K562 (cell line): ENCODE results near the gene GDF15. TPM values are rescaled to one million over a fixed set of nuclear protein-coding genes. Genes with fewer than 3 reads are reported as not detected.

Experiments used
- FOXO4 ChIP-seq: fragments of 450-650 bp; formaldehyde crosslinking; IDR thresholded peaks from 2 replicates; pipeline ENCODE4 v1.4.0; 2020; ENCODE audit warnings: mild to moderate bottlenecking, moderate library complexity
- GATAD2B ChIP-seq: fragments of 450-650 bp; IDR thresholded peaks from 2 replicates; pipeline ENCODE4 v1.6.1; 2017; ENCODE audit warnings: mild to moderate bottlenecking, borderline replicate concordance
- POLR2G ChIP-seq: fragments of 200-400 bp; formaldehyde crosslinking; IDR thresholded peaks from 2 replicates; pipeline ENCODE4 v1.6.1; 2017; ENCODE audit warnings: low read depth, mild to moderate bottlenecking, antibody characterized with exemption, low read length, moderate library complexity
- PREB ChIP-seq: sonication (generic); formaldehyde crosslinking; IDR thresholded peaks from 2 replicates; pipeline ENCODE4 v1.8.1; 2023; ENCODE audit warnings: mild to moderate bottlenecking, missing genetic modification reagents
- RCOR1 ChIP-seq, 2 experiments: IDR thresholded peaks; 2 replicates each; pipeline ENCODE4 v1.6.1; 2012; ENCODE audit warnings: low read depth in 2 of 2, low read length in 2 of 2, borderline replicate concordance in 1 of 2, improper control_type of control experiment in 1 of 2
- RNF2 ChIP-seq: sonication (generic); IDR thresholded peaks from 2 replicates; pipeline ENCODE4 v1.6.1; 2016
- SMAD3 ChIP-seq: fragments of 450-650 bp; formaldehyde crosslinking; conservative IDR thresholded peaks from 2 replicates; pipeline ENCODE4 v1.4.0; 2020; ENCODE audit warnings: mild to moderate bottlenecking
- TAF1 ChIP-seq: IDR thresholded peaks from 2 replicates; pipeline ENCODE4 v1.6.1; 2011; ENCODE audit warnings: mild to moderate bottlenecking, low read length, moderate library complexity; ENCODE audit not compliant: insufficient read depth, control insufficient read depth, severe bottlenecking; ENCODE audit errors: extremely low read depth
- TEAD2 ChIP-seq: fragments of 450-650 bp; IDR thresholded peaks from 2 replicates; pipeline ENCODE4 v1.6.1; 2016; ENCODE audit warnings: missing genetic modification characterization, control low read depth, missing compliant biosample characterization
- TOE1 ChIP-seq, 2 experiments: fragments of 450-650 bp in 1 of 2; sonication (generic) in 1 of 2; formaldehyde crosslinking in 1 of 2; IDR thresholded peaks; 2 replicates each; pipeline versions ENCODE4 v1.7.1 to v1.8.0; 2016 to 2022; ENCODE audit warnings: borderline replicate concordance in 2 of 2, mild to moderate bottlenecking in 2 of 2, antibody characterized with exemption in 1 of 2, inconsistent platforms in 1 of 2, low read depth in 1 of 2, missing genetic modification reagents in 1 of 2, moderate library complexity in 1 of 2
- ZNF239 ChIP-seq: fragments of 250-450 bp; sonication (Bioruptor Pico); IDR thresholded peaks from 2 replicates; pipeline ENCODE4 v1.4.0; 2020; ENCODE audit warnings: mild to moderate bottlenecking
- ZNF589 ChIP-seq: fragments of 200-800 bp; sonication (Bioruptor generic); IDR thresholded peaks from 2 replicates; pipeline ENCODE4 v1.6.1; 2016; ENCODE audit warnings: low read depth, missing genetic modification characterization, missing compliant biosample characterization
- polyA plus RNA-seq, 8 experiments: library from polyadenylated mRNA; depleted of rRNA in 4 of 8; stranded (reverse) in 5 of 8; unstranded in 3 of 8; fragments of >200 nt; fragmentation: Nextera tagmentation in 2 of 8; fragmentation: Illumina TruSeq in 1 of 8; extraction: Ambion mirVana in 2 of 8; extraction: Trizol in 1 of 8; gene quantifications; 2 replicates each; pipeline versions ENCODE4 v1.2.1 to v1.2.3, GENCODE V29; 2011 to 2014; ENCODE audit warnings: inconsistent platforms in 1 of 8, missing spikeins in 1 of 8
- total RNA-seq, 7 experiments: library from RNA; depleted of rRNA in 6 of 7; stranded (reverse); fragments of >200 nt in 6 of 7; fragmentation: Illumina TruSeq in 2 of 7; extraction: Trizol in 2 of 7; gene quantifications; 2 replicates each; pipeline versions ENCODE4 v1.2.1 to v1.2.3, GENCODE V29; 2011 to 2021; ENCODE audit warnings: low replicate concordance in 1 of 7
- TF ChIP-seq, protein P1 (sequence below): sonication (generic); formaldehyde crosslinking; IDR thresholded peaks from 2 replicates; pipeline ENCODE4 v1.4.0; 2020; ENCODE audit warnings: mild to moderate bottlenecking, missing genetic modification reagents
- TF ChIP-seq, protein P2 (sequence below): sonication (generic); formaldehyde crosslinking; IDR thresholded peaks from 2 replicates; pipeline ENCODE4 v1.9.0; 2022; ENCODE audit warnings: mild to moderate bottlenecking, missing genetic modification reagents
- TF ChIP-seq, protein P3 (sequence below), 3 experiments: IDR thresholded peaks in 2 of 3; conservative IDR thresholded peaks in 1 of 3; 2 replicates each; pipeline ENCODE4 v1.5.1; 2011 to 2012; ENCODE audit warnings: low read length in 3 of 3, mild to moderate bottlenecking in 3 of 3, control low read depth in 2 of 3, improper control_type of control experiment in 1 of 3, inconsistent platforms in 1 of 3, low read depth in 1 of 3, mixed read lengths in 1 of 3, moderate library complexity in 1 of 3; ENCODE audit not compliant: insufficient read depth in 2 of 3
- TF ChIP-seq, protein P4 (sequence below), 2 experiments: fragments of 450-650 bp; conservative IDR thresholded peaks; 2 replicates each; pipeline ENCODE4 v1.6.1; 2017; ENCODE audit warnings: mild to moderate bottlenecking in 2 of 2, moderate library complexity in 2 of 2

GDF15 gene
- total and polyA plus RNA-seq, 9 of the 15 experiments (the other 6 are each of a cell fraction or from before 2014, with no cell fraction given) = 2.3 to 82.4 (median 12.5) TPM

- TF ChIP-seq, protein P1, sequence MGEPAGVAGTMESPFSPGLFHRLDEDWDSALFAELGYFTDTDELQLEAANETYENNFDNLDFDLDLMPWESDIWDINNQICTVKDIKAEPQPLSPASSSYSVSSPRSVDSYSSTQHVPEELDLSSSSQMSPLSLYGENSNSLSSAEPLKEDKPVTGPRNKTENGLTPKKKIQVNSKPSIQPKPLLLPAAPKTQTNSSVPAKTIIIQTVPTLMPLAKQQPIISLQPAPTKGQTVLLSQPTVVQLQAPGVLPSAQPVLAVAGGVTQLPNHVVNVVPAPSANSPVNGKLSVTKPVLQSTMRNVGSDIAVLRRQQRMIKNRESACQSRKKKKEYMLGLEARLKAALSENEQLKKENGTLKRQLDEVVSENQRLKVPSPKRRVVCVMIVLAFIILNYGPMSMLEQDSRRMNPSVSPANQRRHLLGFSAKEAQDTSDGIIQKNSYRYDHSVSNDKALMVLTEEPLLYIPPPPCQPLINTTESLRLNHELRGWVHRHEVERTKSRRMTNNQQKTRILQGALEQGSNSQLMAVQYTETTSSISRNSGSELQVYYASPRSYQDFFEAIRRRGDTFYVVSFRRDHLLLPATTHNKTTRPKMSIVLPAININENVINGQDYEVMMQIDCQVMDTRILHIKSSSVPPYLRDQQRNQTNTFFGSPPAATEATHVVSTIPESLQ (CRISPR knock-in tag) = 0 out of 2 replicates have a peak, but pooled peaks have one; percentile 66
- TF ChIP-seq, protein P2, sequence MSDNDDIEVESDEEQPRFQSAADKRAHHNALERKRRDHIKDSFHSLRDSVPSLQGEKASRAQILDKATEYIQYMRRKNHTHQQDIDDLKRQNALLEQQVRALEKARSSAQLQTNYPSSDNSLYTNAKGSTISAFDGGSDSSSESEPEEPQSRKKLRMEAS (CRISPR knock-in tag) = peak; percentile 100
- peak; percentile 85; the same call in 1 of the 2 replicates for TF ChIP-seq RNF2
- TF ChIP-seq POLR2G = peak; percentile 97
- TF ChIP-seq, protein P3, sequence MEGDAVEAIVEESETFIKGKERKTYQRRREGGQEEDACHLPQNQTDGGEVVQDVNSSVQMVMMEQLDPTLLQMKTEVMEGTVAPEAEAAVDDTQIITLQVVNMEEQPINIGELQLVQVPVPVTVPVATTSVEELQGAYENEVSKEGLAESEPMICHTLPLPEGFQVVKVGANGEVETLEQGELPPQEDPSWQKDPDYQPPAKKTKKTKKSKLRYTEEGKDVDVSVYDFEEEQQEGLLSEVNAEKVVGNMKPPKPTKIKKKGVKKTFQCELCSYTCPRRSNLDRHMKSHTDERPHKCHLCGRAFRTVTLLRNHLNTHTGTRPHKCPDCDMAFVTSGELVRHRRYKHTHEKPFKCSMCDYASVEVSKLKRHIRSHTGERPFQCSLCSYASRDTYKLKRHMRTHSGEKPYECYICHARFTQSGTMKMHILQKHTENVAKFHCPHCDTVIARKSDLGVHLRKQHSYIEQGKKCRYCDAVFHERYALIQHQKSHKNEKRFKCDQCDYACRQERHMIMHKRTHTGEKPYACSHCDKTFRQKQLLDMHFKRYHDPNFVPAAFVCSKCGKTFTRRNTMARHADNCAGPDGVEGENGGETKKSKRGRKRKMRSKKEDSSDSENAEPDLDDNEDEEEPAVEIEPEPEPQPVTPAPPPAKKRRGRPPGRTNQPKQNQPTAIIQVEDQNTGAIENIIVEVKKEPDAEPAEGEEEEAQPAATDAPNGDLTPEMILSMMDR (IDR thresholded peaks at IDR 0.05 in 2 of 3, conservative IDR thresholded peaks at IDR 0.05 in 1 of 3; ENCODE audit: insufficient read depth in 2 of 3, low read depth in 1 of 3, low read length in 3 of 3) = peak; percentile 95 to 97 (median 96)
- TF ChIP-seq TEAD2 (tag) = no peak
- peak; percentile 36 to 64; a peak in 2 of 4 replicates for TF ChIP-seq RCOR1 (IDR thresholded peaks at IDR 0.05; ENCODE audit: borderline replicate concordance in 1 of 2, low read depth in 2 of 2, low read length in 2 of 2)
- TF ChIP-seq SMAD3 = 0 out of 2 replicates have a peak, but pooled peaks have one; percentile 10
- peak; percentile 73; the same call in 1 of the 2 replicates for TF ChIP-seq PREB (CRISPR knock-in tag)
- no peak for TF ChIP-seq FOXO4 (CRISPR knock-in tag)
- TF ChIP-seq TAF1 = peak; percentile 57
- TF ChIP-seq ZNF239 (CRISPR knock-in tag) = no peak
- peak; percentile 87 for TF ChIP-seq ZNF589
- TF ChIP-seq, protein P4, sequence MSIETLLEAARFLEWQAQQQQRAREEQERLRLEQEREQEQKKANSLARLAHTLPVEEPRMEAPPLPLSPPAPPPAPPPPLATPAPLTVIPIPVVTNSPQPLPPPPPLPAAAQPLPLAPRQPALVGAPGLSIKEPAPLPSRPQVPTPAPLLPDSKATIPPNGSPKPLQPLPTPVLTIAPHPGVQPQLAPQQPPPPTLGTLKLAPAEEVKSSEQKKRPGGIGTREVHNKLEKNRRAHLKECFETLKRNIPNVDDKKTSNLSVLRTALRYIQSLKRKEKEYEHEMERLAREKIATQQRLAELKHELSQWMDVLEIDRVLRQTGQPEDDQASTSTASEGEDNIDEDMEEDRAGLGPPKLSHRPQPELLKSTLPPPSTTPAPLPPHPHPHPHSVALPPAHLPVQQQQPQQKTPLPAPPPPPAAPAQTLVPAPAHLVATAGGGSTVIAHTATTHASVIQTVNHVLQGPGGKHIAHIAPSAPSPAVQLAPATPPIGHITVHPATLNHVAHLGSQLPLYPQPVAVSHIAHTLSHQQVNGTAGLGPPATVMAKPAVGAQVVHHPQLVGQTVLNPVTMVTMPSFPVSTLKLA (conservative IDR thresholded peaks at IDR 0.05) = peak; percentile 81 to 89
- 0 out of 2 replicates have a peak, but pooled peaks have one; percentile 43 for TF ChIP-seq GATAD2B
- TF ChIP-seq TOE1 (IDR thresholded peaks at IDR 0.05; ENCODE audit: borderline replicate concordance) = no peak
- TF ChIP-seq TOE1 (CRISPR knock-in tag; IDR thresholded peaks at IDR 0.05; ENCODE audit: borderline replicate concordance, low read depth) = peak; percentile 83; the same call in 1 of the 2 replicates
Observed at GRCh38 chr19:18388100-18388959, 2.4 kb downstream of the GDF15 start (continued).
